H9 (cell line): ENCODE data around the gene ZNF160. TPM values are rescaled to one million over a fixed set of nuclear protein-coding genes. Genes with fewer than 3 reads are reported as not detected.

Source experiments
- DNase-seq: peaks from one replicate; pipeline ENCODE4 v3.0.0-alpha.2; 2017
- H2AFZ ChIP-seq: one replicate; pipeline ENCODE4 v1.6.1; 2013; ENCODE audit warnings: mild to moderate bottlenecking, low read length, control low read depth, moderate library complexity
- H2AK5ac ChIP-seq: 2 replicates; pipeline ENCODE4 v1.6.1; 2013; ENCODE audit warnings: low read length, control low read depth, mixed read lengths; ENCODE audit not compliant: insufficient read length
- H2BK120ac ChIP-seq: one replicate; pipeline ENCODE4 v1.6.1; 2013; ENCODE audit warnings: low read depth, mild to moderate bottlenecking, low read length, control low read depth, inconsistent platforms; ENCODE audit not compliant: poor library complexity, severe bottlenecking
- H2BK12ac ChIP-seq: 2 replicates; pipeline ENCODE4 v1.6.1; 2013; ENCODE audit warnings: low read length, control low read depth, mixed read lengths, low read depth; ENCODE audit not compliant: insufficient read length
- H2BK15ac ChIP-seq: 2 replicates; pipeline ENCODE4 v1.6.1; 2013; ENCODE audit warnings: low read depth, low read length, control low read depth
- H2BK20ac ChIP-seq: one replicate; pipeline ENCODE4 v1.6.1; 2013; ENCODE audit warnings: low read depth, mild to moderate bottlenecking, low read length, control low read depth, inconsistent platforms; ENCODE audit not compliant: poor library complexity, severe bottlenecking
- H2BK5ac ChIP-seq: 2 replicates; pipeline ENCODE4 v1.6.1; 2013; ENCODE audit warnings: low read length, control low read depth, mixed read lengths; ENCODE audit not compliant: insufficient read length
- H3K14ac ChIP-seq: 2 replicates; pipeline ENCODE4 v1.6.1; 2013; ENCODE audit warnings: low read length, control low read depth; ENCODE audit not compliant: insufficient read depth
- H3K18ac ChIP-seq: 2 replicates; pipeline ENCODE4 v1.6.1; 2013; ENCODE audit warnings: low read depth, mild to moderate bottlenecking, mixed read lengths, low read length, control low read depth; ENCODE audit not compliant: insufficient read length
- H3K23ac ChIP-seq: 2 replicates; pipeline ENCODE4 v1.6.1; 2013; ENCODE audit warnings: low read length, control low read depth, mixed read lengths, low read depth; ENCODE audit not compliant: insufficient read length
- H3K23me2 ChIP-seq: 2 replicates; pipeline ENCODE4 v1.6.1; 2013; ENCODE audit warnings: low read depth, mild to moderate bottlenecking, mixed read lengths, low read length, control low read depth; ENCODE audit not compliant: insufficient read length, poor library complexity, severe bottlenecking
- H3K27ac ChIP-seq: 2 replicates; pipeline ENCODE4 v1.5.1; 2013; ENCODE audit warnings: low read length, control low read depth, mixed read lengths, low read depth; ENCODE audit not compliant: insufficient read length
- H3K27me3 ChIP-seq: 2 replicates; pipeline ENCODE4 v1.6.1; 2013; ENCODE audit warnings: low read length, control low read depth, inconsistent platforms; ENCODE audit not compliant: insufficient read depth
- H3K4ac ChIP-seq: 2 replicates; pipeline ENCODE4 v1.6.1; 2013; ENCODE audit warnings: low read depth, mild to moderate bottlenecking, control low read depth, inconsistent platforms, low read length, moderate library complexity
- H3K4me1 ChIP-seq: 2 replicates; pipeline ENCODE4 v1.6.1; 2013; ENCODE audit warnings: low read length, control low read depth, inconsistent platforms; ENCODE audit not compliant: insufficient read depth
- H3K4me2 ChIP-seq: 2 replicates; pipeline ENCODE4 v1.6.1; 2013; ENCODE audit warnings: low read length, control low read depth, mixed read lengths; ENCODE audit not compliant: insufficient read length, insufficient read depth
- H3K56ac ChIP-seq: 2 replicates; pipeline ENCODE4 v1.6.1; 2013; ENCODE audit warnings: low read depth, mild to moderate bottlenecking, mixed read lengths, low read length, control low read depth; ENCODE audit not compliant: insufficient read length
- H3K79me1 ChIP-seq: 2 replicates; pipeline ENCODE4 v1.6.1; 2013; ENCODE audit warnings: low read depth, mild to moderate bottlenecking, moderate library complexity, low read length, control low read depth, inconsistent platforms; ENCODE audit not compliant: insufficient read depth, poor library complexity, severe bottlenecking
- H3K79me2 ChIP-seq: 2 replicates; pipeline ENCODE4 v1.6.1; 2013; ENCODE audit warnings: low read length, control low read depth, inconsistent platforms; ENCODE audit not compliant: insufficient read depth
- H3K9ac ChIP-seq: 2 replicates; pipeline ENCODE4 v1.6.1; 2013; ENCODE audit warnings: low read length, control low read depth, mixed read lengths; ENCODE audit not compliant: insufficient read length; ENCODE audit errors: extremely low read depth
- H3K9me3 ChIP-seq: one replicate; pipeline ENCODE4 v1.6.1; 2013; ENCODE audit warnings: low read depth, low read length, inconsistent platforms; ENCODE audit not compliant: control insufficient read depth
- H3T11ph ChIP-seq: one replicate; pipeline ENCODE4 v1.6.1; 2013; ENCODE audit warnings: mild to moderate bottlenecking, low read length, control low read depth, inconsistent platforms
- H4K20me1 ChIP-seq: one replicate; pipeline ENCODE4 v1.6.1; 2013; ENCODE audit not compliant: control insufficient read depth, insufficient read length, insufficient read depth
- H4K5ac ChIP-seq: 2 replicates; pipeline ENCODE4 v1.6.1; 2013; ENCODE audit warnings: low read depth, mild to moderate bottlenecking, mixed read lengths, low read length, control low read depth; ENCODE audit not compliant: insufficient read length
- H4K8ac ChIP-seq: replicated peaks from 2 replicates; pipeline ENCODE4 v1.6.1; 2013; ENCODE audit warnings: low read length, control low read depth, mixed read lengths, low read depth; ENCODE audit not compliant: insufficient read length
- H4K91ac ChIP-seq: 2 replicates; pipeline ENCODE4 v1.6.1; 2013; ENCODE audit warnings: low read depth, mild to moderate bottlenecking, moderate library complexity, mixed read lengths, low read length, control low read depth; ENCODE audit not compliant: insufficient read length
- H3K27ac Mint-ChIP-seq, 3 experiments: 2 replicates in 2 of 3; 3 replicates in 1 of 3; pipeline ENCODE4 v1.8.0; 2020 to 2021; ENCODE audit warnings: mixed read lengths in 3 of 3, mild to moderate bottlenecking in 1 of 3, moderate library complexity in 1 of 3
- H3K27me3 Mint-ChIP-seq: 2 replicates; pipeline ENCODE4 v1.8.0; 2021; ENCODE audit warnings: low read depth, mild to moderate bottlenecking, moderate library complexity, mixed read lengths
- H3K36me3 Mint-ChIP-seq, 3 experiments: 2 replicates in 2 of 3; 3 replicates in 1 of 3; pipeline ENCODE4 v1.8.0; 2020 to 2021; ENCODE audit warnings: low read depth in 3 of 3, mixed read lengths in 3 of 3; ENCODE audit not compliant: insufficient read depth in 1 of 3
- H3K4me1 Mint-ChIP-seq, 2 experiments: 2 replicates each; pipeline ENCODE4 v1.8.0; 2020; ENCODE audit warnings: mixed read lengths in 2 of 2
- H3K4me3 Mint-ChIP-seq, 2 experiments: 2 replicates in 1 of 2; 3 replicates in 1 of 2; pipeline ENCODE4 v1.8.0; 2020 to 2021; ENCODE audit warnings: mild to moderate bottlenecking in 2 of 2, mixed read lengths in 2 of 2, moderate library complexity in 1 of 2
- H3K9me3 Mint-ChIP-seq, 2 experiments: 2 replicates in 1 of 2; 3 replicates in 1 of 2; pipeline ENCODE4 v1.8.0; 2020; ENCODE audit warnings: mild to moderate bottlenecking in 2 of 2, mixed read lengths in 2 of 2, moderate library complexity in 1 of 2
- WGBS: extraction: QIAGEN DNeasy Blood & Tissue Kit; methylation state at CpG from one replicate; pipeline ENCODE4 v1.1.7; 2013; ENCODE audit warnings: missing lambda C conversion rate, low lambda C conversion rate, mixed read lengths; ENCODE audit not compliant: insufficient read length; ENCODE audit errors: extremely low coverage; 5-methylcytosine and 5-hydroxymethylcytosine counted together
- total RNA-seq: library from RNA; stranded (reverse); gene quantifications from 2 replicates; pipeline ENCODE4 v1.2.1, GENCODE V29; 2021
- TF ChIP-seq, protein P1 (sequence below): fragments of 200-600 bp; sonication (generic); conservative IDR thresholded peaks from 3 replicates; pipeline ENCODE4 v1.8.0; 2021; ENCODE audit warnings: antibody characterized with exemption, mild to moderate bottlenecking

ZNF160 gene
- total RNA-seq, 1 experiment from 2014 or later = 31.1 TPM

DNA sequence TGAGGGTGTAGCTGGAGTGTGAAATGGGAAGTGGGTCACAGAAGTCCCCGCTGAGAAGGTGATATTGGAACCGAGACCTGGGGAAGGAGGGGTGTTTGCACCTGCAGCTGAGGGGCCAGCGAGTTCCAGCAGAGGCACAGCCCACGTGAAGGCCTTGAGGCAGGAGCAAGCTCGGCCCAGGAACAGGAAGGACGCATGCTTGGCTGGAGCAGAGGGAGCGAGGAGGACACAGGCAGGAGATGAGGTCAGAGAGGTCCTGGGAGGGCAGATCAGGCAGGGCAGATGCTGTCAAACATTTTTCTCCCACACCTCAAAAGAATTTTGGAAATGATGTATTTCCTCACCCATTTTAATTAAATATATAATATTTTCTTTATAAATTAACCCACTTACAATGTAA lies 20.2 kb upstream of the ZNF160 start:
- Histone ChIP-seq H3K27ac (no peak overlapping the region), H3K23ac (no peak overlapping the region), H2BK20ac (no peak overlapping the region), H2BK120ac (no peak overlapping the region), H3K56ac (no peak overlapping the region), H4K8ac (no peak overlapping the region), H2BK12ac (no peak overlapping the region), H2BK5ac (no peak overlapping the region), H4K5ac (no peak overlapping the region), H2AFZ (no peak overlapping the region), H2BK15ac (no peak overlapping the region), H4K91ac (no peak overlapping the region), H3K79me2 (no peaks in the 10 kb centered on the region), H3K4ac (no peak overlapping the region), H3K18ac (no peak overlapping the region), H3K4me2 (no peak overlapping the region), H3K9ac (no peak overlapping the region), H3K14ac (no peak overlapping the region), H3K27me3 (no peaks in the 10 kb centered on the region), H3K4me1 (no peaks in the 10 kb centered on the region; the same call in 1 of the 2 replicates), H2AK5ac (no peak overlapping the region), H4K20me1 (no peaks in the 10 kb centered on the region), H3K9me3 (no peaks in the 10 kb centered on the region), H3T11ph (no peak overlapping the region), H3K23me2 (no peaks in the 10 kb centered on the region), H3K79me1 (no peaks in the 10 kb centered on the region)
- no CpG with 5 or more reads among the region's 7 CpGs for WGBS
- Mint-ChIP-seq H3K27me3 (no peaks in the 10 kb centered on the region), H3K36me3 (peaks cover 6 to 26% (median 17%) of the 10 kb centered on the region in 3 experiments), H3K9me3 (peaks cover 0 to 2% of the 10 kb centered on the region in 2 experiments; a peak in 1 of 5 replicates), H3K4me1 (peaks cover 2 to 7% of the 10 kb centered on the region in 2 experiments; a peak in 2 of 4 replicates), H3K27ac (no peak overlapping the region), H3K4me3 (no peak overlapping the region)
- TF ChIP-seq, protein P1, sequence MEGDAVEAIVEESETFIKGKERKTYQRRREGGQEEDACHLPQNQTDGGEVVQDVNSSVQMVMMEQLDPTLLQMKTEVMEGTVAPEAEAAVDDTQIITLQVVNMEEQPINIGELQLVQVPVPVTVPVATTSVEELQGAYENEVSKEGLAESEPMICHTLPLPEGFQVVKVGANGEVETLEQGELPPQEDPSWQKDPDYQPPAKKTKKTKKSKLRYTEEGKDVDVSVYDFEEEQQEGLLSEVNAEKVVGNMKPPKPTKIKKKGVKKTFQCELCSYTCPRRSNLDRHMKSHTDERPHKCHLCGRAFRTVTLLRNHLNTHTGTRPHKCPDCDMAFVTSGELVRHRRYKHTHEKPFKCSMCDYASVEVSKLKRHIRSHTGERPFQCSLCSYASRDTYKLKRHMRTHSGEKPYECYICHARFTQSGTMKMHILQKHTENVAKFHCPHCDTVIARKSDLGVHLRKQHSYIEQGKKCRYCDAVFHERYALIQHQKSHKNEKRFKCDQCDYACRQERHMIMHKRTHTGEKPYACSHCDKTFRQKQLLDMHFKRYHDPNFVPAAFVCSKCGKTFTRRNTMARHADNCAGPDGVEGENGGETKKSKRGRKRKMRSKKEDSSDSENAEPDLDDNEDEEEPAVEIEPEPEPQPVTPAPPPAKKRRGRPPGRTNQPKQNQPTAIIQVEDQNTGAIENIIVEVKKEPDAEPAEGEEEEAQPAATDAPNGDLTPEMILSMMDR = no peak
- no peak for DNase-seq
